RWPE1 (cell line): Measurements from ENCODE around the gene DTD1.
A peak's percentile ranks its signal among the peaks of the same experiment; 100 is the strongest.

Experiments used
- CTCF ChIA-PET: fragments of 350-600 bp; sonication (Branson Sonifier 250); formaldehyde crosslinking; extraction: SDS; loops from one replicate; lab custom pipeline; 2021; lab: Yijun Ruan, JAX
- POLR2A ChIA-PET: fragments of 400-600 bp; formaldehyde crosslinking; extraction: SDS; loops from one replicate; lab custom pipeline; 2020; ENCODE audit warnings: antibody characterized with exemption; ENCODE audit not compliant: low non-redundant PET; lab: Yijun Ruan, JAX
- DNase-seq: peaks from one replicate; pipeline ENCODE4 v3.0.0; 2012; ENCODE audit warnings: low spot score
- H3K27ac ChIP-seq: fragments of 450-650 bp; 2 replicates; pipeline ENCODE4 v1.5.1; 2017
- TF ChIP-seq, protein P1 (sequence below): fragments of 450-650 bp; conservative IDR thresholded peaks from 2 replicates; pipeline ENCODE4 v1.5.1; 2017; ENCODE audit warnings: low read depth, mild to moderate bottlenecking

DTD1 gene

GRCh38 chr20:18698735-18699380 is 111.0 kb downstream of the DTD1 start:
- DNase-seq: no peak
- TF ChIP-seq, protein P1, sequence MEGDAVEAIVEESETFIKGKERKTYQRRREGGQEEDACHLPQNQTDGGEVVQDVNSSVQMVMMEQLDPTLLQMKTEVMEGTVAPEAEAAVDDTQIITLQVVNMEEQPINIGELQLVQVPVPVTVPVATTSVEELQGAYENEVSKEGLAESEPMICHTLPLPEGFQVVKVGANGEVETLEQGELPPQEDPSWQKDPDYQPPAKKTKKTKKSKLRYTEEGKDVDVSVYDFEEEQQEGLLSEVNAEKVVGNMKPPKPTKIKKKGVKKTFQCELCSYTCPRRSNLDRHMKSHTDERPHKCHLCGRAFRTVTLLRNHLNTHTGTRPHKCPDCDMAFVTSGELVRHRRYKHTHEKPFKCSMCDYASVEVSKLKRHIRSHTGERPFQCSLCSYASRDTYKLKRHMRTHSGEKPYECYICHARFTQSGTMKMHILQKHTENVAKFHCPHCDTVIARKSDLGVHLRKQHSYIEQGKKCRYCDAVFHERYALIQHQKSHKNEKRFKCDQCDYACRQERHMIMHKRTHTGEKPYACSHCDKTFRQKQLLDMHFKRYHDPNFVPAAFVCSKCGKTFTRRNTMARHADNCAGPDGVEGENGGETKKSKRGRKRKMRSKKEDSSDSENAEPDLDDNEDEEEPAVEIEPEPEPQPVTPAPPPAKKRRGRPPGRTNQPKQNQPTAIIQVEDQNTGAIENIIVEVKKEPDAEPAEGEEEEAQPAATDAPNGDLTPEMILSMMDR: no peak
- H3K27ac ChIP-seq: no peak overlapping the region
- POLR2A ChIA-PET: no interaction called here
- CTCF ChIA-PET: interaction anchor here (0.6 kb wide), 1 partner anchor 515 kb away, joined by 4 read pairs; no protein-coding TSS in a partner anchor

GRCh38 chr20:18701969-18702368 is 114.1 kb downstream of the DTD1 start:
- ChIA-PET CTCF (no interaction called here), POLR2A (no interaction called here)

GRCh38 chr20:18702736-18703135 is 114.9 kb downstream of the DTD1 start:
- POLR2A ChIA-PET: no interaction called here
- H3K27ac ChIP-seq: peak overlapping the region; percentile 45
- TF ChIP-seq, protein P1: no peak
- DNase-seq: peak; percentile 41
- CTCF ChIA-PET: no interaction called here

More at GRCh38 chr20:18701969-18702368, 114.1 kb downstream of the DTD1 start:
- no peak overlapping the region for H3K27ac ChIP-seq
- DNase-seq: no peak
- TF ChIP-seq, protein P1: no peak

- POLR2A ChIA-PET: no interaction called here
- H3K27ac ChIP-seq: no peak overlapping the region
- CTCF ChIA-PET: no interaction called here
- TF ChIP-seq, protein P1: no peak
- DNase-seq: no peak
These were observed 117.6 kb downstream of the DTD1 start for GRCh38 chr20:18705490-18705889.

GRCh38 chr20:18705910-18706309 is 118.1 kb downstream of the DTD1 start:
- TF ChIP-seq, protein P1: no peak
- no peak for DNase-seq
- ChIA-PET CTCF (no interaction called here), POLR2A (no interaction called here)
- no peak overlapping the region for H3K27ac ChIP-seq

- H3K27ac ChIP-seq: no peak overlapping the region
- DNase-seq: no peak
- TF ChIP-seq, protein P1: no peak
- ChIA-PET CTCF (no interaction called here), POLR2A (interaction anchor here (0.6 kb wide), 1 partner anchor 9 kb away, joined by 6 read pairs; no protein-coding TSS in a partner anchor)
These were observed 124.3 kb downstream of the DTD1 start for GRCh38 chr20:18712131-18712530.
